Measurements from ENCODE around the gene SND1.

Gene SND1

DNA sequence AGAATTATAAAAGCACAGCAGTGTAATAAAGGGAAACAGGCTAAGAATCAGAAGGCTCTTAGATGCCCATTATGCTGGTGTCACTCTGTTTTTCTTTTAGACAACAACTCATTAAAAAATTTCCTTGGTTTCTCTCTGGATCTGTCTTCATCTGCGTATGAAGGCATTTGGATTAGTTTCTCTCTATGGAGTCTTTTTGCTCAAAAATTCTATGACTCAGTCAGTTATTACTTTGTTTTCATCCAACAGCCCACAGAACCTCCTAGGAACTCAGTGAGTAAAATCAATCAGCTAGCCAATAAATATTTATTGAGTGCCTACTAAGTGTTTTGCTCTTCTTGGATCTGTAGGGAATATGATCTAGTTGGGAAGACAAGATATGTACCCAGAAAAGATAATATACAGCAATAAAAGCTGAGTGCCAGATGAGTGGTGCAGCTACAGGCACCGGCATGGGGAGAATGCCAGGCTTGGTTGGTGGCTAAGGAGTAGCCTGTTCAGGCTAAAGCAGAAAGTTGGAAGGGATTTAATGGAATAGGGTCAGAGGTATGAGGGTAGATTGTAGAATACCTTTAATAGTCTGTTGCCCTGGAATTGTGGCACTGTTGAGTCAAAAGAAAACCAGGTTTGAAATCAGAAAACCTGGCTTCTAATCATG is 223.1 kb downstream of the SND1 start:
- Histone ChIP-seq H3K4me3 (ENCODE audit: insufficient read depth, low read length, poor library complexity, severe bottlenecking) (no peak overlapping the region), H3K27me3 (ENCODE audit: low read length) (no peaks in the 10 kb centered on the region), H3K79me2 (ENCODE audit: insufficient read depth, low read length) (peaks cover 17% of the 10 kb centered on the region; the same call in 1 of the 2 replicates), H2AFZ (ENCODE audit: low read depth, low read length, severe bottlenecking) (no peak overlapping the region), H3K4me2 (ENCODE audit: low read depth, low read length, poor library complexity, severe bottlenecking) (no peak overlapping the region), H3K27ac (ENCODE audit: low read depth, low read length) (no peak overlapping the region), H3K9me2 (replicated peaks; ENCODE audit: insufficient read depth, low read length) (no peaks in the 10 kb centered on the region), H3K9ac (ENCODE audit: low read length) (no peak overlapping the region), H4K20me1 (ENCODE audit: low read depth, low read length) (no peaks in the 10 kb centered on the region), H3K36me3 (ENCODE audit: low read length) (no peaks in the 10 kb centered on the region), H3F3A (ENCODE audit: insufficient read depth) (no peaks in the 10 kb centered on the region), H3K9me3 (ENCODE audit: insufficient read depth, low read length) (no peaks in the 10 kb centered on the region)
- TF ChIP-seq, protein P1, sequence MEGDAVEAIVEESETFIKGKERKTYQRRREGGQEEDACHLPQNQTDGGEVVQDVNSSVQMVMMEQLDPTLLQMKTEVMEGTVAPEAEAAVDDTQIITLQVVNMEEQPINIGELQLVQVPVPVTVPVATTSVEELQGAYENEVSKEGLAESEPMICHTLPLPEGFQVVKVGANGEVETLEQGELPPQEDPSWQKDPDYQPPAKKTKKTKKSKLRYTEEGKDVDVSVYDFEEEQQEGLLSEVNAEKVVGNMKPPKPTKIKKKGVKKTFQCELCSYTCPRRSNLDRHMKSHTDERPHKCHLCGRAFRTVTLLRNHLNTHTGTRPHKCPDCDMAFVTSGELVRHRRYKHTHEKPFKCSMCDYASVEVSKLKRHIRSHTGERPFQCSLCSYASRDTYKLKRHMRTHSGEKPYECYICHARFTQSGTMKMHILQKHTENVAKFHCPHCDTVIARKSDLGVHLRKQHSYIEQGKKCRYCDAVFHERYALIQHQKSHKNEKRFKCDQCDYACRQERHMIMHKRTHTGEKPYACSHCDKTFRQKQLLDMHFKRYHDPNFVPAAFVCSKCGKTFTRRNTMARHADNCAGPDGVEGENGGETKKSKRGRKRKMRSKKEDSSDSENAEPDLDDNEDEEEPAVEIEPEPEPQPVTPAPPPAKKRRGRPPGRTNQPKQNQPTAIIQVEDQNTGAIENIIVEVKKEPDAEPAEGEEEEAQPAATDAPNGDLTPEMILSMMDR (IDR thresholded peaks at IDR 0.05; ENCODE audit: insufficient read depth, low read length, poor library complexity, severe bottlenecking): no peak

DNA sequence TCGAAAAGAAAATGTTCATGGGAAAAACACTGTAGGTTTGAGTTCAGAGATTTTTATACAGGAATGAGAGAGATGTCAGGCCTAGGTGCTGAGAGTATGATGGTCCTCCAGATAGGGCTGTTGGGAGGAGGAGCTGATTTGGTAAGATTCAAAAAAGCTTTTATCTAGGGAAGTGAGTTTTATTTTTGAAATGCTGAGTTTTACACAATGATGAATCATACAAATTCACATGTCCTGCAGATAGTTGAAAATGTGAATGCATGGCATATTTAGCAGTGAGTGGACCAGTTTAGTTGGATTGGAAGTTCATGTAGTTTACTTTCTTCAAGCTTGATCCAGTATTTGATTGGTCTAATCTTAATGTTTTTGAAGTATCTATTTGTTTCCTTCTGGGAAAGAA is 224.4 kb downstream of the SND1 start:
- no peaks in the 10 kb centered on the region for H3K9me3 ChIP-seq (ENCODE audit: insufficient read depth, low read length)
- no peaks in the 10 kb centered on the region for H4K20me1 ChIP-seq (ENCODE audit: low read depth, low read length)
- TF ChIP-seq, protein P1 (IDR thresholded peaks at IDR 0.05; ENCODE audit: insufficient read depth, low read length, poor library complexity, severe bottlenecking): no peak
- TF ChIP-seq EZH2phosphoT487 (conservative IDR thresholded peaks at IDR 0.05; ENCODE audit: low read length): no peak
- H3K4me3 ChIP-seq (ENCODE audit: insufficient read depth, low read length, poor library complexity, severe bottlenecking): no peak overlapping the region
- H3F3A ChIP-seq (ENCODE audit: insufficient read depth): no peaks in the 10 kb centered on the region
- no peak overlapping the region for H3K27ac ChIP-seq (ENCODE audit: low read depth, low read length)
- no peaks in the 10 kb centered on the region for H3K27me3 ChIP-seq (ENCODE audit: low read length)
- no peaks in the 10 kb centered on the region for H3K36me3 ChIP-seq (ENCODE audit: low read length)
- H2AFZ ChIP-seq (ENCODE audit: low read depth, low read length, severe bottlenecking): no peak overlapping the region
- H3K9me2 ChIP-seq (replicated peaks; ENCODE audit: insufficient read depth, low read length): no peaks in the 10 kb centered on the region
- peaks cover 17% of the 10 kb centered on the region; the same call in 1 of the 2 replicates for H3K79me2 ChIP-seq (ENCODE audit: insufficient read depth, low read length)
- no peak overlapping the region for H3K9ac ChIP-seq (ENCODE audit: low read length)
- H3K4me2 ChIP-seq (ENCODE audit: low read depth, low read length, poor library complexity, severe bottlenecking): no peak overlapping the region

DNA sequence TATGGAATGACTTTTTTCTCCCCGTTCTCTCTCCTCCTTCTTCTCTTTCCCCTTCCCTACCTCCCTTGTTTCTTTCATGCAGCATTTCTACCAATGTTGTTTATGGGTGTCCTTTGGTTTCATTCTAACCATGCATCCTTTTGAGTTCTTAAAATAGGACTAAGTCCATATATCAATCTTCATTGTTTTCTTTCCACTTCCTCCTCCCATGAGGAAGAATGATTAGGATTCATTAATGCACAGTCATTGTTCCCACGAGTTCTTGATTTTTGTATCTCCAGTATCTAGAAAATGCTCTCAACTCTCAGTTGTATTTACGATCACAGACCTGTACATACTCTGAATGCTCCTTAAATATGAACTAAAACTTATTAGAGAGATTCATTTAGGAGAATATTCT is 226.0 kb downstream of the SND1 start:
- no peak for TF ChIP-seq EZH2phosphoT487 (conservative IDR thresholded peaks at IDR 0.05; ENCODE audit: low read length)
- TF ChIP-seq, protein P1 (IDR thresholded peaks at IDR 0.05; ENCODE audit: insufficient read depth, low read length, poor library complexity, severe bottlenecking): no peak
- H3K79me2 ChIP-seq (ENCODE audit: insufficient read depth, low read length): peaks cover 12% of the 10 kb centered on the region; the same call in 1 of the 2 replicates
- H3K36me3 ChIP-seq (ENCODE audit: low read length): no peaks in the 10 kb centered on the region
- H3K4me3 ChIP-seq (ENCODE audit: insufficient read depth, low read length, poor library complexity, severe bottlenecking): no peak overlapping the region
- H4K20me1 ChIP-seq (ENCODE audit: low read depth, low read length): no peaks in the 10 kb centered on the region
- H3K9ac ChIP-seq (ENCODE audit: low read length): no peak overlapping the region
- no peaks in the 10 kb centered on the region for H3K9me2 ChIP-seq (replicated peaks; ENCODE audit: insufficient read depth, low read length)
- no peak overlapping the region for H3K4me2 ChIP-seq (ENCODE audit: low read depth, low read length, poor library complexity, severe bottlenecking)
- H2AFZ ChIP-seq (ENCODE audit: low read depth, low read length, severe bottlenecking): no peak overlapping the region
- H3F3A ChIP-seq (ENCODE audit: insufficient read depth): no peaks in the 10 kb centered on the region
- no peaks in the 10 kb centered on the region for H3K9me3 ChIP-seq (ENCODE audit: insufficient read depth, low read length)
- H3K27me3 ChIP-seq (ENCODE audit: low read length): no peaks in the 10 kb centered on the region
- H3K27ac ChIP-seq (ENCODE audit: low read depth, low read length): no peak overlapping the region

All from SU-DHL-6 (cell line).